Memory B cell (primary cell): ENCODE measurements around the gene EDARADD.
"Not testable (repeated sequence)": the region's sequence is repeated elsewhere in the genome, so short reads cannot be mapped to it uniquely, and the experiment has no call there.

ENCODE experiments used
- ATAC-seq: fragments of 150-1000 bp; cut with Tn5 transposase; 2 replicates; pipeline ENCODE4 v1.10.0; 2021; ENCODE audit warnings: low read depth, mild to moderate bottlenecking, moderate library complexity
- DNase-seq, 2 donors: peaks; one replicate each; pipeline ENCODE4 v3.0.0; 2022; ENCODE audit warnings: low spot score in 2 of 2
- H3K27ac Mint-ChIP-seq: one replicate; pipeline ENCODE4 v1.8.0; 2022; ENCODE audit warnings: mild to moderate bottlenecking, moderate library complexity, mixed read lengths
- H3K27me3 Mint-ChIP-seq: one replicate; pipeline ENCODE4 v1.8.0; 2022; ENCODE audit warnings: mixed read lengths
- H3K36me3 Mint-ChIP-seq: one replicate; pipeline ENCODE4 v1.8.0; 2022; ENCODE audit warnings: mild to moderate bottlenecking, mixed read lengths
- H3K4me1 Mint-ChIP-seq: one replicate; pipeline ENCODE4 v1.8.0; 2022; ENCODE audit warnings: mixed read lengths
- H3K4me3 Mint-ChIP-seq: one replicate; pipeline ENCODE4 v1.8.0; 2022; ENCODE audit warnings: mild to moderate bottlenecking, moderate library complexity, mixed read lengths
- H3K9me3 Mint-ChIP-seq: one replicate; pipeline ENCODE4 v1.8.0; 2022; ENCODE audit warnings: mixed read lengths

EDARADD gene

GRCh38 chr1:236393681-236394481, at the start of gene EDARADD:
EDARADD (plus strand) TSS chr1:236394286; CDS start chr1:236394445, 159 bp downstream.
- Mint-ChIP-seq H3K9me3 (no peaks in the 10 kb centered on the region), H3K4me1 (peaks cover 10% of the 10 kb centered on the region), H3K27me3 (peaks cover 30% of the 10 kb centered on the region), H3K27ac (no peak within 1 kb of the TSS), H3K4me3 (peak within 1 kb of the TSS; percentile 85), H3K36me3 (peaks cover 2% of the 10 kb centered on the region)
- ATAC-seq (no peak), DNase-seq (no peak)

DNA sequence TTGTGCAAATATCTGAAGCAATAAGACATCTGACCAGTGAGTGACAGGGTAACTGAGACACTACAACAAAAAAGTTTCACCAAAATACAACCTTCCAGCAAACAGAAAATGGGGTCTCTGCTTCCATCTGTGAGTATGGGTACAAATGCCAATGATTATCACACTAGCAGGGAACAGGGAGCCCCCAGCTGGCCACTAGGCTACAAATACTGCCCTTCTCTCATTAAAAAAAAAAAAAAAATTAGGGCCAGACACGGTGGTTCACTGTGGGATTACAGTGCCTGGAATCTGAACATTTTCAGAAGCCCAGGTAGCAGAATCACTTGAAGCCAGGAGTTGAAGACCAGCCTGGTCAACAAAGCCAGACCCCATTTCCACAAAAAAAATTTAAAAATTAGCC, 48.4 kb upstream of the EDARADD start:
- H3K9me3 Mint-ChIP-seq = no peaks in the 10 kb centered on the region
- no peak overlapping the region for H3K4me3 Mint-ChIP-seq
- no peaks in the 10 kb centered on the region for H3K36me3 Mint-ChIP-seq
- H3K27ac Mint-ChIP-seq = no peak overlapping the region
- H3K27me3 Mint-ChIP-seq = peaks cover 9% of the 10 kb centered on the region
- no peaks in the 10 kb centered on the region for H3K4me1 Mint-ChIP-seq
- DNase-seq (no peak), ATAC-seq (no peak)

GRCh38 chr1:236348071-236348470, 46.0 kb upstream of the EDARADD start:
- no peak overlapping the region for H3K27ac Mint-ChIP-seq
- ATAC-seq (no peak), DNase-seq (no peak)
- no peaks in the 10 kb centered on the region for H3K4me1 Mint-ChIP-seq
- H3K4me3 Mint-ChIP-seq = no peak overlapping the region
- H3K27me3 Mint-ChIP-seq = peaks cover 11% of the 10 kb centered on the region
- H3K9me3 Mint-ChIP-seq = peaks cover 1% of the 10 kb centered on the region
- H3K36me3 Mint-ChIP-seq = no peaks in the 10 kb centered on the region

DNA sequence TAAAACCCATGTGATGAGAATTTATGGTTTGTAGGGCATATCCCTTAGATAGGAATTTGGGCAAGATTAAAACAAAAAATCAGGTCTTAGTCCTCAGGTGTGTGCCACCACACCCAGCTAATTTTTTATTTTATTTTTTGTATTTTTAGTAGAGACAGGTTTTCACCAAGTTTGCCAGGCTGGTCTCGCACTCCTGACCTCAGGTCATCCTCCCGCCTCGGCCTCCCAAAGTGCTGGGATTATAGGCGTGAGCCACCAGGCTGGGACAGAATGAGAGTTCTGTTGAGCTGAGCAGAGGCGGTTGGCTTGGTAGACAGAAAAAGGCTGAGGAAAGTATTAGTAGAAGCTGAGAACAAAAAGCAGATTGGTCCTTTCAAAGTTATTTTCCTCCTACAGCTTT, 43.8 kb upstream of the EDARADD start:
- H3K36me3 Mint-ChIP-seq = no peaks in the 10 kb centered on the region
- no peak overlapping the region for H3K4me3 Mint-ChIP-seq
- H3K4me1 Mint-ChIP-seq = no peaks in the 10 kb centered on the region
- H3K27me3 Mint-ChIP-seq = peaks cover 9% of the 10 kb centered on the region
- peaks cover 1% of the 10 kb centered on the region for H3K9me3 Mint-ChIP-seq
- DNase-seq (no peak), ATAC-seq (no peak)
- H3K27ac Mint-ChIP-seq = no peak overlapping the region

GRCh38 chr1:236351875-236352573, 42.1 kb upstream of the EDARADD start:
- H3K9me3 Mint-ChIP-seq = peaks cover 1% of the 10 kb centered on the region
- H3K27ac Mint-ChIP-seq = no peak overlapping the region
- no peaks in the 10 kb centered on the region for H3K36me3 Mint-ChIP-seq
- no peaks in the 10 kb centered on the region for H3K4me1 Mint-ChIP-seq
- ATAC-seq (no peak), DNase-seq (no peak)
- H3K4me3 Mint-ChIP-seq = no peak overlapping the region
- H3K27me3 Mint-ChIP-seq = peaks cover 8% of the 10 kb centered on the region

GRCh38 chr1:236352747-236353146, 41.3 kb upstream of the EDARADD start:
- not testable (repeated sequence) for H3K27ac Mint-ChIP-seq, H3K27me3 Mint-ChIP-seq, ATAC-seq, H3K4me1 Mint-ChIP-seq, H3K9me3 Mint-ChIP-seq, H3K4me3 Mint-ChIP-seq, DNase-seq, H3K36me3 Mint-ChIP-seq

GRCh38 chr1:236353813-236354212, 40.3 kb upstream of the EDARADD start:
- peaks cover 8% of the 10 kb centered on the region for H3K27me3 Mint-ChIP-seq
- H3K4me1 Mint-ChIP-seq = no peaks in the 10 kb centered on the region
- no peak for ATAC-seq
- no peak for DNase-seq
- H3K4me3 Mint-ChIP-seq = no peak overlapping the region
- no peak overlapping the region for H3K27ac Mint-ChIP-seq
- no peaks in the 10 kb centered on the region for H3K36me3 Mint-ChIP-seq
- peaks cover 5% of the 10 kb centered on the region for H3K9me3 Mint-ChIP-seq

DNA sequence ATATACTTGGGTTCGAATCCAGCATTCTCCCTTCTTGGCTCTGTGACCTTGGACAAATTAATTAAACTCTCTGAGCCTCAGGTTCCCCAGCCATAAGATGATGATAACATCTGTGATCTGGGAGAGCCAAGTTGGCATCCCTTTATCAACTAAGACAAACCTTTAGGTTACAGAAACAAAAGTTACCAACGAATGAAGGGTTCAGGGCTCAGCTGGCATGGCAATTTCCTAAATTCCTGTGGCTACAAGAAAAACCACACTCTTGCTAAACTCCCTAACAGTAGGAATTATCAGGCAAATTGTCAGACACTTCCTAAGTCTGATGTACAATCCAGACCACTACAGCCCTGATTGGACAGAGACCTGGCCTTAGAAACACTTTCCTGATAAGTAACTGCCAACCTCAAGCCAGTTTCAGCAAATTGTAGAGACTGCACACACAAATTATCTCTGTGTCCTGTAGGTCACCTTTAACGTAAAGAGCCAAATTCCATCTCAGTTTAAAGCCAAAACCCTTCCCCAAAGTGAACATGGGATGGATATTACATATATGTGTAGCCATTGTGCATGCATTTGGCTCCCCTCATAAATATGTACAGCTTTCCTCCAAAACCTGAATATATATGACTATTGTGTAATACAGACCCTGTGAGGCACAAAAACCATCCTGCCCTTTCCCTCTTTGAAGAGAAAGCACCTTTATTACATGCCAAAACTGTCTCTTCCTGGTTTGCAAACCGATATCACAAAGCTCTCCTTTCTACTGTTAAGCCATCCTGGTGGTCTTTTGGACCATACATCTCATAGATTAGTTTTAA, 39.5 kb upstream of the EDARADD start:
- no peaks in the 10 kb centered on the region for H3K36me3 Mint-ChIP-seq
- ATAC-seq = no peak
- H3K9me3 Mint-ChIP-seq = peaks cover 5% of the 10 kb centered on the region
- H3K27me3 Mint-ChIP-seq = peaks cover 7% of the 10 kb centered on the region
- H3K4me3 Mint-ChIP-seq = no peak overlapping the region
- no peak overlapping the region for H3K27ac Mint-ChIP-seq
- DNase-seq = no peak
- H3K4me1 Mint-ChIP-seq = no peaks in the 10 kb centered on the region

DNA sequence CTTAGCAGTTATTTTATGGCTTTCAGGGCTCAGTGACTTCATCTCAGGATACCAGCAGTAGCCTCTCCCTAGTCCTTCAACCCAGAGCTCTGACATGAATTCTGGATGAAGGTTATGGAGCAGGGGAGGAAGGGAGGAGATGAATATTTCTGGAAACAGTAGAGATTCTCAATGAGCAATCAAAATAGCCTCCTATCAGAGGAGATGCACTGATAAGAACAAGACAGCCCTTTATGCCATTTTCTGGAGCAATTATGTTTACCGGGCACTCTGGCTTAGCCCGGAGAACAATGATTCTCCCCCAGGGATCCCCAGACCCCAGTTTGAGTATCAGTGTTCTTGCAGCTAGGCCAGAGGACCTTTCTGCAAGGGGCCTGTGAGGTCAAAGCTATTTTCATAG, 37.9 kb upstream of the EDARADD start:
- peaks cover 4% of the 10 kb centered on the region for H3K27me3 Mint-ChIP-seq
- H3K4me3 Mint-ChIP-seq = no peak overlapping the region
- H3K9me3 Mint-ChIP-seq = peaks cover 5% of the 10 kb centered on the region
- no peak overlapping the region for H3K27ac Mint-ChIP-seq
- no peaks in the 10 kb centered on the region for H3K4me1 Mint-ChIP-seq
- no peak for ATAC-seq
- DNase-seq = no peak
- no peaks in the 10 kb centered on the region for H3K36me3 Mint-ChIP-seq

DNA sequence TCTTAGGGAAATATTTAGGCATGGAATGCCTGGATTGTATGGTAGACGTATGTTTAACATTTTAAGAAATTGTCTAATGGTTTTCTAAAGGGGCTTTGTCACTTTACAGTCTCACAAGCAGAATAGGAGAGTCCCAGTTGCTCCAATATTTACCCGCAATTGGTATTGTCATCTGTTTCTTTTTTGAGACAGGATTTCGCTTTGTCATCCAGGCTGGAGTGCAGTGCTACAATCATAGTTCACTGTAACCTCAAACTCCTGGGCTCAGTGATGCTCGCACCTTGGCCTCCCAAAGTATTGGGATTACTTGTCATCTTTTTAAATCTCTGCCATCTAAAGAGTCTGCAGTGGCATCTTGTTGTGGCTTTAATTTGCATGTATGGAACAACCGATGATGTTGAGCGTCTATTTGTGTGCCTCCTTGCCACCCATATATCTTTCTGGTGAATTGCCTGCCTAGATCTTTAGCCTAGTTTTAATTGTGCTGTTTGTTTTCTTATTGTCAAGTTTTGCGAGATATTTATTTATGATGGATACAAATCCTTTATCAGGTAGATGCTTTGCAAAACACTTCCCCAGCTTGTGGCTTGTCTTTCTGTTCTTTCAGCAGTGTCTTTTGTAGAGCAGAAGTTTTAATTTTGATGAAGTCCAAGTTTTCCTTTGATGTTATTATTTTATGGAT, 32.0 kb upstream of the EDARADD start:
- Mint-ChIP-seq H3K4me3 (no peak overlapping the region), H3K27ac (no peak overlapping the region), H3K9me3 (peaks cover 4% of the 10 kb centered on the region), H3K4me1 (no peaks in the 10 kb centered on the region), H3K27me3 (peaks cover 6% of the 10 kb centered on the region), H3K36me3 (no peaks in the 10 kb centered on the region)
- ATAC-seq (no peak), DNase-seq (no peak)

DNA sequence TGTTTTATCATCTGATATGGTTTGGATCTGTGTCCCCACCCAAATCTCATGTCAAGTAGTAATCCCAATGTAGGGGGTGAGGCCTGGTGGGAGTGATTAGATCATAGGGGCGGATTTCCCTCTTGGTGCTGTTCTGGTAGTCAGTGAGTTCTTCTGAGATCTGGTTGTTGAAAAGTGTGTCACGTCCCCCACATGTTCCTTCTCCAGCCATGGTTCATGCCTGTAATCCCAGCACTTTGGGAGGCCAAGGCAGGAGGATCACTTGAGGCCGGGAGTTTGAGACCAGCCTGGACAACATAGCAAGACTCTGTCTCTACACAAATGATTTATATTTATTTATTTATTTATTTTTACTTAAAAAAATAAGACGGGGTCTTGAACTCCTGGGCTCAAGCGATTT, 30.8 kb upstream of the EDARADD start:
- no peak overlapping the region for H3K27ac Mint-ChIP-seq
- DNase-seq (no peak), ATAC-seq (no peak)
- no peak overlapping the region for H3K4me3 Mint-ChIP-seq
- H3K27me3 Mint-ChIP-seq = peaks cover 6% of the 10 kb centered on the region
- no peaks in the 10 kb centered on the region for H3K4me1 Mint-ChIP-seq
- peaks cover 3% of the 10 kb centered on the region for H3K9me3 Mint-ChIP-seq
- no peaks in the 10 kb centered on the region for H3K36me3 Mint-ChIP-seq

- H3K4me3 Mint-ChIP-seq = no peak overlapping the region
- no peak overlapping the region for H3K27ac Mint-ChIP-seq
- H3K27me3 Mint-ChIP-seq = peaks cover 8% of the 10 kb centered on the region
- no peak for ATAC-seq
- H3K9me3 Mint-ChIP-seq = no peaks in the 10 kb centered on the region
- H3K4me1 Mint-ChIP-seq = no peaks in the 10 kb centered on the region
- H3K36me3 Mint-ChIP-seq = no peaks in the 10 kb centered on the region
- DNase-seq = no peak
Measured at GRCh38 chr1:236365999-236366570, 28.0 kb upstream of the EDARADD start.

DNA sequence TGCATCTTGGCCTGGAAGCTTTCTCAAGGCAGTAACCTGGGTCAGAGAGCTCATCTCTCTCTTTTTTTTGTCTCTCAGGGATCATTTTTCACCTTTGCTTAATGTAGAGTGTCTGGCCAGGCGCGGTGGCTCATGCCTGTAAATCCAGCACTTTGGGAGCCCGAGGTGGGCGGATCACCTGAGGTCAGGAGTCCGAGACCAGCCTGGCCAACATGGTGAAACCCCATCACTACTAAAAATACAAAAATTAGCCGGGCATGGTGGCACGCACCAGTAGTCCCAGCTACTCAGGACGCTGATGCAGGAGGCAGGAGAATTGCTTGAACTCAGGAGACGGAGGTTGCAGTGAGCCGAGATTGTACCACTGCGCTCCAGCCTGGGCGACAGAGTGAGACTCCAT, 27.4 kb upstream of the EDARADD start:
- H3K27ac Mint-ChIP-seq, H3K4me3 Mint-ChIP-seq, H3K4me1 Mint-ChIP-seq, H3K9me3 Mint-ChIP-seq, ATAC-seq, DNase-seq, H3K27me3 Mint-ChIP-seq, H3K36me3 Mint-ChIP-seq: not testable (repeated sequence)
